DOHH2 (cell line): ENCODE results near the gene TLX2.

Experiments
- EZH2phosphoT487 ChIP-seq: fragments of 200-600 bp; sonication (generic); IDR thresholded peaks from 2 replicates; pipeline ENCODE4 v1.6.1; 2017; ENCODE audit warnings: borderline replicate concordance, mild to moderate bottlenecking, antibody characterized with exemption, low read length, moderate library complexity, mixed read lengths
- TF ChIP-seq, protein P1 (sequence below): fragments of 200-600 bp; sonication (generic); IDR thresholded peaks from one replicate; pipeline ENCODE4 v1.5.1; 2014; ENCODE audit warnings: antibody characterized with exemption, mild to moderate bottlenecking, low read depth, low read length; ENCODE audit not compliant: poor library complexity, severe bottlenecking

DNA sequence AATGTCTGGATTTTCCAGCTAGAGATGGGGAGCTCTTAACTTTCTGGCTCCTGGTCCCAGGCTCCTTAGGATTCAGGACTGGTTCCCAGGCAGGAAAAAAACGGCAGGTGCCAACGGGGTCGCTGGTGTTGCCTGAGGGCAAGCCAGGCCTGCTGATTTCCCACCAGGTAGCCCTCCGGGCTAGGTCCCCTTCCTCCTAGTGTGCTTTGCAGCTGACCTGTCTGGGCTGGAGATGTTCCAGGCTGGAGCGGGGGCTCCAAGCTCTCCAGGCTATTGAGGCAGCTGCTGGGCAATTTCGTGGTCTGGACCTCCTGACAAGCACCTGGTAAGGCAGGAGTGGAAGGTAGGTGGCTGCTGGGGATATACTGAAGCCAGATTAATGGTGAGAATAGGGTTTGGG, 39.8 kb upstream of the TLX2 start:
- TF ChIP-seq, protein P1, sequence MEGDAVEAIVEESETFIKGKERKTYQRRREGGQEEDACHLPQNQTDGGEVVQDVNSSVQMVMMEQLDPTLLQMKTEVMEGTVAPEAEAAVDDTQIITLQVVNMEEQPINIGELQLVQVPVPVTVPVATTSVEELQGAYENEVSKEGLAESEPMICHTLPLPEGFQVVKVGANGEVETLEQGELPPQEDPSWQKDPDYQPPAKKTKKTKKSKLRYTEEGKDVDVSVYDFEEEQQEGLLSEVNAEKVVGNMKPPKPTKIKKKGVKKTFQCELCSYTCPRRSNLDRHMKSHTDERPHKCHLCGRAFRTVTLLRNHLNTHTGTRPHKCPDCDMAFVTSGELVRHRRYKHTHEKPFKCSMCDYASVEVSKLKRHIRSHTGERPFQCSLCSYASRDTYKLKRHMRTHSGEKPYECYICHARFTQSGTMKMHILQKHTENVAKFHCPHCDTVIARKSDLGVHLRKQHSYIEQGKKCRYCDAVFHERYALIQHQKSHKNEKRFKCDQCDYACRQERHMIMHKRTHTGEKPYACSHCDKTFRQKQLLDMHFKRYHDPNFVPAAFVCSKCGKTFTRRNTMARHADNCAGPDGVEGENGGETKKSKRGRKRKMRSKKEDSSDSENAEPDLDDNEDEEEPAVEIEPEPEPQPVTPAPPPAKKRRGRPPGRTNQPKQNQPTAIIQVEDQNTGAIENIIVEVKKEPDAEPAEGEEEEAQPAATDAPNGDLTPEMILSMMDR = no peak
- no peak for TF ChIP-seq EZH2phosphoT487
